ENCODE data around the gene KCNQ1.

The KCNQ1 gene

DNA sequence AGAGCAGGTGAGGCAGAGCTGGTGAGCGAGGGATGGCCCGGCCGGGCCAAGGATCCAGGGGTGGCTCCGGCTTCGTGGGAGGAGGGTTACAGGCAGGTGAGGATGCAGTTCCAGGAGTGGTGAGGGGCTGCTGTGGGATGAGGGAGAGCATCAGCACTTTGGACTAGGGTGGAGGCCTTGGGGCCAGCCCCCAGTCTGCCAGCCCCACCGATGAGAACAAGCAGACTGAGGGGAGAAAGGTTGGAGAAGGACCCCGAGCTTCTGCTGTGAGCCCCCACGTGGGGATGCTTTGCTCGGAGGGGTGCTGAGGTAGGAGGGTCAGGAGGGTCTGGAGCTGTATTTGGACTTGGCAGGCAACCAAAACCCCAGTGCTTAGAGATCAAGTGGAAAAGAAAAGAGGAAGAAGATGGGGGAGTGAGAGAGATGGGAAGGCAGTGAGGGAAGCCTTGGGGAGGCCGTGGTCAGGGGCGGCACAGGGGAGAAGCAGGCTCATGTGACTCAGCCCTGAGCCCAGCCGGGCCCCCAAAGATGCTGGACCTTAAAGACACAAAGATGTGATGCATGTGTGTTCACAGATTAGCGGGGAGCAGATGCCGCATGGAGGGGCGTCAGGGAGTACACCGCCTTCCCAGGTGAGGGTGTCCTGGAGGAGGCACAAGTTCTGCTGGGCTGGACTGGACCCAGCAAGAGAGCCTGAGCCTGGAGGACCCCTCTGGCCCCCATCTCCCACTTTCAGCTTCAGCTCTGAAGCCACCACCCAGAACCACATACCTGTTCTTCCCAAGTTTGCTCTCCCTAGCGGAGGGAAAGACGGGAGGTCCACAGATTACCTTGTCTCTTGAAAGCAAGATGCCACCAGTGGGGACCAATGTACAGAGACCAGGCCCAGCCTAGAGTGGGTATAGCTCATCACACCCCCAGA is 349.5 kb downstream of the KCNQ1 start:
- DNase-seq (ENCODE audit: low read depth), result no peak

DNA sequence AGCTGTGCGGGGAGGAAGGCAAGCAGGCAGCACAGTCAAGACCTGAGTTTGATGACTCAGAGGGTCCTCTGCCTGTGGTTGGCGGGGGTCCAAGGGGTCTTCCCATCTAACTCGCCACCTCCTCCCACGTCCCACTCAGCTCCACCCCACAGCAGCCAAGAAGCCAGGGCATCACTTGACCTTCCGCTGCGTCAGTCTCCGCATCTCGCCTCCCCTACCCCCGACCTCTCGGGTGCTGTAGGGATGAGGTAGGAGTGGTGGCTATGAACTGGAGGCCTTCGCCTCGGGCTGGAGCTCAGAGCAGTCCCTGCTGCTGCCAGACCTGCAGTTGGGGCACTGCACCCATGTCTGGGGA is 350.1 kb downstream of the KCNQ1 start:
- DNase-seq (ENCODE audit: low read depth), result no peak

DNA sequence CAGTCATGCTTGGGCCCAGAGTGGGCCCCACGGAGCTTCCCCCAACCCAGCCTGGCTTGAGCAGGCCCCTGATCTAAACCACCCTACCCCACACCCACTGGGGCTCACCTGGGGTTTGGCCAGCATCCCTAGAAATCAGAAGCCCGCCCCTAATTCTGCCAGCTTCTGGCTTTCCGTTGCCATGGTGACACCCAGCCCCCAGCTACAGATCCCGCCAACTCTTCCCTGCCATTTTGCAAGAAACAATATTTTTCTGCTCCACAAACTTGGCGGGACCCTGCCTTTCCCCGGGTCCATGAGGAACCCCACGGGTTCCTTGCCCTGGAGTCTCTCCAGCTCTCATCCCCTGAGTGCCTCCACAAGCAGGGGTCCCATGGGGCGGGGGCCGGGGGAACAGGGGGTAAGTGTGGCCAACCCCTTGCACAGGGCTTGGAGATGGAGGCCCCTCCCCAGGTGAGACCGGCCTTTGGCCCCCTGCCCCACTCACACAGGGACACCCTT is 350.7 kb downstream of the KCNQ1 start:
- no peak for DNase-seq (ENCODE audit: low read depth)

DNA sequence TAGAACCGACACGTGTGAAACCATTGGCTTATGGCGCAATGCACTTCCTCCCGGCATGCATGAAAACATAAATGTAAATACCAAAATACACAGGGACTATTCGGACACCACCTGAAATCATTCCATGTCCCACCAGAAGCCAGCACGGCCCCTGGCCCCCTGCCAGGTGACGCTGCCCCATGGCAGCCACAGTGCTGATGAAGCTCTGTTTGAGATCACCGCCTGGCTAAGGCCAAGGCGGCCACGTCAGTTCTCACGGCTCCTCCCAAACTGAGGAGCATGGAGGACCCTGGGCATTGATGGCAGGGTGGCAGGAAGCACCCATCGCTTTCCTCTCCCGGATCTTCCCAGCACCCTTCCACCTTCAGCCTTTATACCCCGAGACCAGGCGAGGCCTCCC is 351.3 kb downstream of the KCNQ1 start:
- DNase-seq (ENCODE audit: low read depth), result no peak

DNA sequence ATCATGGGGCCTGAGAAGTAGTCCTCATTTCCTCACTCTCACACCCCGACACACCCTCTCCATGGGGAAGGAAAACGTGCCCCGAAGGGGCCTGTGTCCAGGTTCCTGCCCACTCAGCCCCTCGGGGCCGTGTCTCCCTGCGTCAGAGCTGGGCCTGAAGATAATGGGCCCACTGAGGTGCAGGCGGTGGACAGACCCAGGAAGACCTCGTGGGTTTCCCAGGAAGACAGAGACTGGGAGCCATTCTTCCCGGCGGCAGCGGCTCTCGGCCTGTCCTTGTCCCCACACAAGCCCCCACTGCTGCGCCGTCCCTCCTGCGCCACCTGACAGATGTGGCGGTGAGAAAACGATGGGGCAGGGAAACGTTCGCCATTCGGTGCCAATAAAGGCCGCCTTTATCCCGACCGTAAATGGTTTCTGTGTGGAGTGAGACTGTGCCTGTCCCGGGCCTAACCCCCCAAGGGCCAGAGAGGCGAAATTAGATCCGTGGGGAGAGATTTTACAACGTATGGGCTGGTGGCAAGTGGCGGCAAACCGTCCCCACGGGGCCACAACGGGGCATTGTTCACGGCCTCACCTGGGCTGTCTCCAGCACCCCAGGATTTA is 351.8 kb downstream of the KCNQ1 start:
- DNase-seq (ENCODE audit: low read depth), result no peak

DNA sequence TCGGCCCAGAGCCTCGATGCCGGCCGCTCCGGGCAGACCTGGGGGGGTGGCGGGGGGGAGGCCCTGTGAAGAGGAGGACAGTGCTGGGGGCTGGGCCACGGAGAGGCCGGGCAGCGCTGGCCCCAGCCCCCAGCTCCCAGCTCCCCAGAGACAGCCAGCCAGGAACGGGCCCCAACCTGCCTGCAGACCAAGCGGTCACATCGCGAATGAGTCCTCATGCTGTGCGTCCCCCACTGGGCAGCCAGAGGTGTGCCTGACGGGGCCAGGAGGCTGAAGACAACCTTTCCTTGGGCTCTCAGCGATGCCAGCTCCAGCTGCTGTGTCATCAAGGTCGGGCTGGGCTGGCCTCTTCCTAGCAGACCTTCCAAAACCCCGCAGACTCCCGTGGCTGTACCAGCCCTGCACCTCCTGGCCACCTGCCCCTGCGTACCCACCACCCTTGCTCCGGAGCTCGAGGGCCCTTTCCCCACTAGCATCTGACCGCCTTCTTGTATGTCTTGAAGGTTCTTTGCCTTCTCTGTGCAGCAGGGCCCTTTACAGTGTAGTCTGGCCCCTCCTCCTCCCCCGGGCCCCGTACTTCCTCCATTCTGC is 352.4 kb downstream of the KCNQ1 start:
- DNase-seq (ENCODE audit: low read depth), result no peak

DNA sequence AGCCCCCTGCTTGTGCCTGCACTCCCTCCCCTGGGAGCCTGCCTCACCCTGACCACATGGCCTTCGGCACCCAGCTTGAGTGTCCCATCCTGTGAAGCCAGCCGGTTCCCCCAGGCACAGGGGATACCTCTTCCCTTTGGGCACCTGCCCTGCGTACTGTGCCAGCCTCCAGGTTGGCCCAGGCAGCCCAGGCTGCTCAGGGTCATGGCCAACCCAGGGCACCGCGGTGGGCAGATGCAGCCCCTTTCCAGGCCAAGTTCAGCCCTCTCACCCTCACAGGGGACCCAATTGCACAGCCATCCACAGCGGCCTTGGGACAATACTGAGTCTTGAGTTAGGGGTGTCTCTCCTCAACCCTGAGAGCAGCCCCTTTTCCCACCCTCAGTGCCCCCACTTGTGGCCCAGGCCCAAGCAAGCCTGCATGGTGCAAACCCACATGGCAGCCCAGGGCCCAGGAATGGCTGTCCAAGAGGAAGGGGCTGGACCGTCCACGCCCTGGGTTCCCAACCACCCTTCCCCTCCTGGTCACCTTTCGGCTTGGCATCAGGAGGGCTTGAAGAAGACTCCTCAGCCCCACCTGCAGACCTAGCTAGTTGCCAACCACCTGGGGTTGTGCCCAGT is 353.0 kb downstream of the KCNQ1 start:
- DNase-seq (ENCODE audit: low read depth), result no peak

DNA sequence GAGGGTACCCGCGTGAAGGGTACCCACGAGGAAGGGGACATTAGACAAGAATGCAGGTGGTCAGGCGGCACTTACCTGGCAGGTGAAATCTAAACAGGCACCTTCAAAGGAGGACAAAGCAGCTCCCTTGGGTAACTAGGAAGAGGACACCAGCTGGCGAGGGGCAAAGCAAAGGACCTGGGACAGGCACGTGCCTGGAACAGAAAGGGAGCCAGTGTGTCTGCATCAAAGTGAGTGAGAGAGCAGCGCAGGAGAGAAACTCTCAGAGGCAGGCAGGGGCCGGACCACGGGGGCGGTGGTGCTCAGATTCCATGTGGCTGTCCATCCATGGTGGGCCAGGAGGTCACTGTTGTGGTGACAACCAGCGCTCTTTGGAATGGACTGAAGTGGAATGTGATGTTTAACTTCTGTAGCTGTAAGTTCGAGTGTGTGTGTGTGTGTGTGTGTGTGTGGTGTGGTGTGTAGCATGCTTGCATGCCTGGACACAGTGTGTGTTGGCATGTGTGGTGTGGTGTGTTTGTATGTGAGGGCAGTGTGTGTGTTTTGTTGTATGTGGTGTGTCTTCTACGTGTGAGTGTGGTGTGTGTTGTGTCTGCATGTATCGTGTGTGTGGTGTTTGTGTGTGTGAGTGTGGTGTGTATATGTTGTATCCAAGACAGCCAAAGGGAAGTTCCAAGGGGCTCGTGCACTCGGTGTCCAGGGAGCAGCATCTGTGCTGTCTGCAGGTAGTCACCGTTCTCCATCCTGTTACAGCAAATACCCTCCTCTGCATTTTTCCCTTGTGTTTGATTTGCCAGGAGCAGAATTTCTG is 354.3 kb downstream of the KCNQ1 start:
- DNase-seq (ENCODE audit: low read depth), result no peak

DNA sequence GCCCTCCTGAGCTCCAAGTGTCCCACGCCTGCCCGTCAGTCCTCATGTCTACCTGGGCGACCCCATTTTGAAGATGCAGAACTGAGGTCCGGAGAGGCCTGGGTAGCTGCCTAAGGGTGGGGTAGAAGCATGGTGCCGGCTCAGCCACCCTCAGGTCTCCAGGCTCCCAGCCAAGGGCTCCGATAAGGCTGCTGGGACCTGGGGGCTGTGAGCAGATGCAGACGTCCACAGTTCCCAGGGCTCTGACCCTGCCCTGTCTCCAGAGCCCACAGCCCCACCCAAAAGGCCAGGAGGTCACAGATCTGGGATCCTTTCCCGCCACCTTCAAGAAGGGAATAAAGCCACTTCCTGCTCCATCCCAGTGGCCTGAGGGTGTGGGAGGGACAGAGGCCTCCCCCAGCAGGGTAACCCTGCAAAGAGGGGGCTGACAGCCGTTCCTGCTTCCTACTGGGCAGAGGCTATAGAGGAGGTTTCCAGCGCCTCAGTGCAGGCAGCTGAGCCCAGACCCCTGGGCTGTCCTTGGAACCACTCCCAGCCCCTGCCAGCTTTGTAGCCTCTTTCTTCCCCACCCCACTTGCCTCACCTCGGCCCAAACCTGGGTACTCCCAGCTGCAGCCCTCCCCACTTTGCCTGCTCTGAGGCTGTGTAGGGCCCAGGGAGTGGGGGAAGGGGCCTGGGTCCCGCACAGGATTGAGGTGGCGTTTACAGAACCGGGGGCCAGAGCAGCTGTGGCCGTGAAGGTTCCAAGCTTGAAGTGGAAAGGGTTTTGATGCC is 355.3 kb downstream of the KCNQ1 start:
- DNase-seq (ENCODE audit: low read depth), result no peak

DNA sequence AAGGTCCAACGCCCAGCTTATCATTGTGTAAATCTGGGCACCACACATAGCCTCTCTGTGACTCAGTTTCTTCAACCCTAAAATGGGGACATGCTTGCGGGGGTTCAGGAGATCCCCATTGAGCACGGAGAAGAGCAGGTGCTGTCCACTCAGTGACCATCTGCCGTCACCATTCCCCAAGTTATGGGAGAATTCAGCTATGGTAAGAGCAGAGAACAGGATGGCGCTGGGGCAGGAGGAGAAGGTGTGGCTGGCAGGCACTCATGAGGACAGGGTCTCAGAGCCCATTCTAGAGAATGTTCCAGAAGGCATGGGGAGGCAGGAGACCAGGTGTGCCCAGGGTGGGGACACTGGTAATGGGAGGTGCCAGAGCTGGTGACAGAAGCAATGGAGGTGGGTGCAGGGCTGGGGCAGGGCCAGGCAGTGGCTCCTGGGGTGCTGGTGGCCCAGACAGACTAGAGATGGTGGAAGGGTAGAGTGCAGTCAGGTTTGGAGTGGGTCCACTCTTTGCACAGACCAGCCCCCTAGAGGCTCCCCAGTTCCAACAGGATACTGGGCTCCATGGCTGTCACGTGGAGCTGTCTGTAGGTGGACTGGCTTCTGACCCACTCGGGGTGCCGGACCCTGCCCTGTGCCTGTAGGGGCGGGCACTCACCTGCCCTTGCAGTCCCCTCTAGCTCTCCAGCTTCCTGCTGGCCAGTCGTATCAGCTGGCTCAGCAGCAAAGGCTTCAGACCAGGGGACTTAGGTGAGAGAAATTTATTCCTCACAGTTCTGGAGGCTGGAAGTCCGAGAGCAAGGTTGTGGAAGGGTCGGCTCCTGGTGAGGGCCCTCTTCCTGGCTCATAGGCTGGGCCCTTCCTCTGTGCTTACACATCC is 356.1 kb downstream of the KCNQ1 start:
- no peak for DNase-seq (ENCODE audit: low read depth)

DNA sequence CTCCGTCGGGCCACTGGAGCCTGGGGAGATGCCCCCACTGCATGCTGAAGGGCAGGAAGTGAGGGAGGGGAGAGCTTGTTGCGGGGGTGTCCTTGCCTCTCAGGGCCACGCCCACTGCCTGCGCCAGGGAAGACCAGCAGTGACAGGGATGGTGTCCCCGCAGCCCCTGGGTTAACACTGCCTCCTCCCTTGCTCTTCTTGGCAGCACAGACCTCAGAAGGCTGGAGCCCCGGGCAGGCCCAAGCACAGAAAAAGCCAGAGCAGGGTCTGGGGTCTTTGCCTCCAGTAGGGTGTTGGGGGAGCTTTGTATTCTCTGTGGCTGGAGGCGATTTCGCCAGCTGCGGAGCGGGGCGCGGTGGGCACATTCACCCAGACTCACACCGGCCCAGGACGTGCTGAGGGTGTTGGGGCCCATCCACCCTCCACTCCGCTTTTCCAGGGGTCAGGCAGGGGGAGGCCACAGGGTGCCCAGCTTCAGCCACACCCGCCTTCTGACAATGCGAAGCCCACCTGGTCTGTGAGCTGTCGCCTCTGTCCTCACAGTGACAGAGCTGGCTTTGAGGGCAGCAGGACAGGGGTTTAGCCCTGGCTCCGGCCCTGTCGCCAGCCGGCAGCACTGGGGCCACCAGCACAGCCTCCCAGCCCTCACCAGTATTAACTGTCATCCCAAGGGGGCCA is 357.0 kb downstream of the KCNQ1 start:
- no peak for DNase-seq (ENCODE audit: low read depth)

DNA sequence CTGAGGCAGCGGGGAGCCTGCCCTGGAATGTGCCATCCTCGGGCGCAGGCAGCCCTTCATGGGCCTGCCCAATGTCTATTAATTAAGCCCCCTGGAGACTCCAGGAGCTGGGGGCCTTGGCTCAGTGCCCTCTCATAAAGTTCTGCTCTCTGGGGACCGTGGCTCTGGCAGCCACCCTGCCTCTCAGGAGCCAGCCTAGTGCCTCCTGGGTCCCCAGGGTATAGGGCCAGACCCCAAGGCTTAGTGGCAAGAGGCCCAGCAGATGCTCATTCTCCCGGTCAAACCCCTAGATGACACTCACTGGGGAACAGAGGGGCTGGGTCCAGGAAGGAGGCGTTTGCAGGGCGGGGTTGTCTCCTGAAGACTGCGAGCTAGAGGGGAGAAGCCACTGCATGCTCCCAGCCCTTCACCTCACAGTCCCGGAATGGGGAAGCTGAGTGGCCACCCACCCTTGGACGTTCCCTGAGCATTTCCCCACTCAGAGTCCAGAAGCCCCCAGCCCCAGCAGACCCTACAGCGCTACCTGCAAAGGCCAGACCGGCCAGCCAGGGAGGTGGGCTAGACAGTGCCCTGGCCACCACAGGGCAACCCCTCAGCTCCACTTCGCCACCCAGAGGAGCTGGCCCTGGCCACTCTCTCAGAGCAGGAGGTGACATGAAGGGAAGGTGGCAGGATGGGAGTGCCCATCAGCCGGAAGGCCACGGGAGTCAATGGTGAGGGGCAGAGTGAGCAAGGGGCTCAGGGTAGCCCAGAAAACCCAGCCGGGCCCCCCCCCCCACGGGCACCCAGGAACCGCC is 357.8 kb downstream of the KCNQ1 start:
- no peak for DNase-seq (ENCODE audit: low read depth)

DNA sequence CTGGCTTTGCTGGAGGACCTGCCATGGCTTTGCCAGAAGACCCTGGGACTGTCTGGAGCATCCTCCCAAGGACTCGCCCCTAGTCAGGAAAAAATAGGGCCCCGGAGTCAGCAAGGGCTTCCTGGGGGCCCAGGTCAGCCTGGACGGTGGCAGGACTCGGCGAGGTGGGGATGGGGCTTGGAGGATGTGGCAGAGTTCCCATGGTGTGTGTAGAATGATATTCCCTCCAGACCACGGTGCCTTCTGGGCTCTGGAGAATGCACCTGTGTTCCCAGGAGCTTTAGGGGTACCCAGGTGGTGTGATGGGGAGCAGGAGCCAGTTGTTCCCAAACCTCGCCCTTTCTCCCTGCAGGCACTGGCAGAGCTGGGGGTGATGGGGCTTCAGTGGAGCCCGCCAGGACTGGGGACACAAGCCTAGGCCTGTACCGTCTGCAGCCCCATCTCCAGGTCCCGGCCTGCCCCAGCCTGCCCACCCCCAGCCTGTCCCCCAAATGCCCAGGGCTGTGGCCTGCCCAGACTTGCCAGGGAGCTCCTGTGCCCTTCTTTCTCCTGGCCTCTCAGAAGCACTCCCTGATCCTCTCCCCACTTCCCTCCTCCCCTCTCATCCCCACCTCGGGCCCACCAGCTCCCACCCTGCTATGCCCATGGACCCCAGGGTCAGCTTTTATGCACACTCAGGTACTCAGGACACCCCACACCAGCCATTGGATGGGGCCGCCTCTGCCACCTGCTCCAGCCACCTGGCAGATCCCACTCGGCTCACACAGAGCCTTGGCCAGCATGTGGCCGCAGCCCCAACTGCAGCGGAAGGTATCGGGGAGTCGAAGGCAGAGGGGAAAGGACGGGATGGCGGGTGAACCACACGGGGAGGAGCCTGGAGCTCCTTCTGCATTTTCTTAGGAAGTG is 358.6 kb downstream of the KCNQ1 start:
- DNase-seq (ENCODE audit: low read depth), result no peak

DNA sequence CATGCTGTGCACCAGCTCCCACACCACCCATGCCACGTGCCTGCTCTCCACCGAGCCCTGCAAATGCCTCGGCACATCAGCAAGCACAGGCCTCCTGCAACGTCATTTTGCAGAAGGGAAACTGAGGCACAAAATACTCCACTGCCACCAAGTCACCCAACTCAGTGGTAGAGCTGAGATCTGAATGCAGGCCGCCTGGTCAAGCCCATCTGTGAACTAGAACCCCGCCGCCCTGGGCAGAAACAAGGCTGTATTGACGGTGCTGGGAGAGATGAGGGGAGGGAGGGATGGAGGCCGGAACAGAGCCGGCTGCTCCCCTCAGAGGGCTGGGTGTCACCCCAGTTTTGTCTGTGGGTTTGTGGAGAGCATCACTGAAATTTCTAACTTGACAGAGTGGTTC is 359.4 kb downstream of the KCNQ1 start:
- DNase-seq (ENCODE audit: low read depth), result no peak

DNA sequence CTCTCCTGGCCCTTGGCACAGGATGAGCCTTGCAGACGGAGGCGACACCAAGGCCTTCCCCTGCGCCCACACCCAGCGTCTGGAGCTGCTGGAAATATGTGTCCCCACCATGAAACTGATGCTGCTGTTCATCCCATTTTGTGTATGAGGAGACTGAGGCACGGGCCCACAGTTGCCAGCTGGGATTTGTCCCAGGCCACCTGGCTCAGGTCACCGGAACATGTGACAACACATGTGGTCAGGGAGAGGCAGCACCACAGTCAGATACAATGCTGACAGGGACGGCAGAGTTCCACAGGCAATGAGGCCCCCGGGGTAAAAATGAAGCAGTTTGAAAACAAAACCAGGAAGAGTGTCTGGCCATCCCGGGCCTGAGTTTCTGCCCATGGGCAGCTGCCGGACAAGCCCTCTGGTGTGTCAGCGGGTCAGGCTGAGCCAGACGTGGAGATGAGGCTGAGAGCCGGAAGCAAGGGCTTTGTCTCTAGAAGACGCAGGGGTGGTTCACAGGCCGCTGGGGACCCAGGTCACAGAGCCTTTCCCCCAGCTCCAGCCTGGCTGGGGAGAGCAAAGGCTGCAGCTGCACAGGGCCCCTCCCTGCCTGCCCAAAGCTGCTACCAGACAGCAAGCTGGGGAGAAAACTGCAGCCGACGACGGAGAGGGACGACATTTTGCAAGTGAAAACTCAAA is 360.0 kb downstream of the KCNQ1 start:
- DNase-seq (ENCODE audit: low read depth), result no peak

DNA sequence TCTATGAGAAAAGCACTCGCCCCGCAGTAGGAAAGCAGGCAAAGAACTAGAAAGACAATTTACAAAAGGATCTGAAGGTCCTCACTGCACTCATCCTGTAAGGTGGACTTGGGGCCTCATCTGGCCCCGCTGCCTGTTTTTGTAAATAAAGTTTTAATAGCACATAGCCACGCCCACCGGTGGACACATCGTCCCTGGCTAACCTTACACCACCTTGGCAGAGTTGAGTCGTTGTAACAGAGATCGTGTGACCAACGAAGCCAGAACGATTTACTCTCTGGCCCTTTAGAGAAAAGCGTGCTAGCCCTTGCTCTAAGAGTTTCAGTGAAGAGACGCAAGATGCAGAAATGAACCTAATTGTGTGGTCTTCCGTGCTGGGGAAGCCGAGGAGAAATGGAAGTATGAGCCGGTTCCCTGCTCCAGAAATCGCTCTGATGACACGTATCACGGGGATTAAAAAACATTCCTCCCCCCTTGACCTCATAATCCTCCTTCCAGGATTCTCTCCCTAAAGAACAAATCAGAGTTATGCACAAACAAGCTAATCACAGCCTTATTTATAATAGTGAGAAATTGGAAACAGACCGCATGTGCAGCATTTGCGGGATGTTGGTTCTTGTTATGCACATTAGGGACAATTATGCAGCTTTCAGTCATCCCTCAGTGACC is 360.7 kb downstream of the KCNQ1 start:
- no peak for DNase-seq (ENCODE audit: low read depth)

Data from T follicular helper cell (primary cell).